Upper lobe of left lung (tissue), 4 donors: ENCODE measurements around the gene C17orf75.

Experiments used
- POLR2AphosphoS5 ChIP-seq, 2 donors: sonication (generic); formaldehyde crosslinking; IDR thresholded peaks; one replicate each; pipeline ENCODE4 v1.5.1; 2017; ENCODE audit warnings: antibody characterized with exemption in 2 of 2
- TF ChIP-seq, protein P1 (sequence below), 6 experiments: fragments of 450-650 bp in 4 of 6; fragments of 200-600 bp in 2 of 6; sonication (generic) in 2 of 6; IDR thresholded peaks; one replicate each; pipeline ENCODE4 v1.5.1; 2016 to 2019; ENCODE audit warnings: antibody characterized with exemption in 6 of 6

DNA sequence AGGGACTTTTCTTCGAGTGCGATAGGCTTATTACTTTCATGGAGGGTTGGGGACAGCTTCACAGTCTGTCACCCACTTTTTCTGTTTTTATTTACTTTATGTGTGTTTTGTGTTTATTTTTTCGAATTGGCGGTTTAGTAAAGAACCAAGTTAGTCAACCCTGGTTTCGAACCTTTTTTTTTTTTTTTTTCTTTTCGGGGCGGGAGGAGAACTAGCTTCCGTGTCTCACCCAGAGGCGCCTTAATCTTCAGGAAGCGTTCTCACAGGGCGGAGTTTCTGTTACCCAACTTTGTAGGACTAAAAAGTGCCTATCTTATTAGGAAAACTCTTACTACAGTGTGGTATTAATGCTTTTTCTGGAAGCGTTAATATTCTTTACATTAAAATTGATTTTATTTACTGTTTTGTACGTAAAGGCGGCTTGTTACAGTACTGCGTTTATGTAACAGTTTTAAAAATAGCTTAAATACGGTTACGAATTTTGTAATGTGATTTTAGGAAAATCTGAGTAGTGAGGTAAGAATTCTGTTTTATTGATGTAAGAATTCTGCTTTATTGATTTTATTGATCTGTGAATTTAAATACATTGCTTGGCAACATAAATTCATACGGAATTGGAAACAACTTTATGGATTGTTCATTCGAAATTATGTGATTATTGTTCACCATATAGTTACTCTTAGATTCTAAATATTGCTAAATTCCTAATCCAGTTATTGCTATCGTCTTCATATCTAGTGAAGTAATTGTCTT, 8.9 kb upstream of the C17orf75 start:
- TF ChIP-seq, protein P1, sequence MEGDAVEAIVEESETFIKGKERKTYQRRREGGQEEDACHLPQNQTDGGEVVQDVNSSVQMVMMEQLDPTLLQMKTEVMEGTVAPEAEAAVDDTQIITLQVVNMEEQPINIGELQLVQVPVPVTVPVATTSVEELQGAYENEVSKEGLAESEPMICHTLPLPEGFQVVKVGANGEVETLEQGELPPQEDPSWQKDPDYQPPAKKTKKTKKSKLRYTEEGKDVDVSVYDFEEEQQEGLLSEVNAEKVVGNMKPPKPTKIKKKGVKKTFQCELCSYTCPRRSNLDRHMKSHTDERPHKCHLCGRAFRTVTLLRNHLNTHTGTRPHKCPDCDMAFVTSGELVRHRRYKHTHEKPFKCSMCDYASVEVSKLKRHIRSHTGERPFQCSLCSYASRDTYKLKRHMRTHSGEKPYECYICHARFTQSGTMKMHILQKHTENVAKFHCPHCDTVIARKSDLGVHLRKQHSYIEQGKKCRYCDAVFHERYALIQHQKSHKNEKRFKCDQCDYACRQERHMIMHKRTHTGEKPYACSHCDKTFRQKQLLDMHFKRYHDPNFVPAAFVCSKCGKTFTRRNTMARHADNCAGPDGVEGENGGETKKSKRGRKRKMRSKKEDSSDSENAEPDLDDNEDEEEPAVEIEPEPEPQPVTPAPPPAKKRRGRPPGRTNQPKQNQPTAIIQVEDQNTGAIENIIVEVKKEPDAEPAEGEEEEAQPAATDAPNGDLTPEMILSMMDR (IDR thresholded peaks at IDR 0.05) = no peak
- no peak for TF ChIP-seq POLR2AphosphoS5 (IDR thresholded peaks at IDR 0.05)
